ENCODE results near the gene KCNG1.
"Not testable (repeated sequence)": the region's sequence is repeated elsewhere in the genome, so short reads cannot be mapped to it uniquely, and the experiment has no call there.

KCNG1 gene, protein sequence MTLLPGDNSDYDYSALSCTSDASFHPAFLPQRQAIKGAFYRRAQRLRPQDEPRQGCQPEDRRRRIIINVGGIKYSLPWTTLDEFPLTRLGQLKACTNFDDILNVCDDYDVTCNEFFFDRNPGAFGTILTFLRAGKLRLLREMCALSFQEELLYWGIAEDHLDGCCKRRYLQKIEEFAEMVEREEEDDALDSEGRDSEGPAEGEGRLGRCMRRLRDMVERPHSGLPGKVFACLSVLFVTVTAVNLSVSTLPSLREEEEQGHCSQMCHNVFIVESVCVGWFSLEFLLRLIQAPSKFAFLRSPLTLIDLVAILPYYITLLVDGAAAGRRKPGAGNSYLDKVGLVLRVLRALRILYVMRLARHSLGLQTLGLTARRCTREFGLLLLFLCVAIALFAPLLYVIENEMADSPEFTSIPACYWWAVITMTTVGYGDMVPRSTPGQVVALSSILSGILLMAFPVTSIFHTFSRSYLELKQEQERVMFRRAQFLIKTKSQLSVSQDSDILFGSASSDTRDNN

DNA sequence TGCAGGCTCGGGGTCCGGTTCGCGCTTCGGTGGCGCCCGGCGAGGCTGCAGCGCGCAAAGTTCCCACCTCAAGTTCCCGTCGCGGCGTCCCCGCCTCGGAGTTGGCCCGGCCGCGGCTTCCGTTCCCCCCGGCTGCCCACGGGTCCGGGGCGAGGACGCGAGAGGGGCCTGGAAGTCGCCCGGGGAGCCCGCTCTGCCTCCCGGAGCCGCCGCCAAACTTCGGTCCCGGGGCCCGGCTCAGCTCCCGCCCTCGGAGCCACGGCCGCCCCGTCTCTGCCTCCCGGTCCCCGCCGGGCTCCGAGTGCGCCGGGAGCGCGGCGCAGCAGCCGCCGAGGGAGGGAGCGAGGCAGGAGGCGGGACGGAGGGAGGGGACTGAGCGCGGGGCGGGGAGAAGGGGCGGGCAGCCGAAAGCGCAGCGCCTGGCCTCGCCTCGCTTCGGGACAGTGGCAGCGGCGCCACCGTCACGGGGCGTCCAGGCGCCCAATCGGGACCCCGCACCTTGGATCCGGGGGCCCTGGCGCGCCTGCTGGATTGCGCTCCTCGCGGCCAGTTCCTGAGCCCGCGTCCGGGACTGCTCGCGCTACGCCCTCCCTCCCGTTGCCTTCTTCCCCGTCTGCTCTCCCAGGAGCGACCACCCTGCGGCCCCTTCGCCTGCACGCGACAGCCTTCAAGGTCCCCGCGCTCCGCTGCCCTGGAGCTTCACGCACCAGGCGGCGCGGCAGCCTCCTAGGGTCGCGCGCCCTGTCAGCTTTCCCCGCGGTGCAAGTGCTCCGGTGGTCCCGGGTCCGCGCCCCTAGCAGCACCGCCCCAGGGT lies at the start of gene KCNG1:
TSS of gene KCNG1 (minus strand) at position 305 of the 814 bp plus-strand sequence. CDS start 12,769 bp downstream, outside the sequence.
- DNase-seq: peak; percentile 60

DNA sequence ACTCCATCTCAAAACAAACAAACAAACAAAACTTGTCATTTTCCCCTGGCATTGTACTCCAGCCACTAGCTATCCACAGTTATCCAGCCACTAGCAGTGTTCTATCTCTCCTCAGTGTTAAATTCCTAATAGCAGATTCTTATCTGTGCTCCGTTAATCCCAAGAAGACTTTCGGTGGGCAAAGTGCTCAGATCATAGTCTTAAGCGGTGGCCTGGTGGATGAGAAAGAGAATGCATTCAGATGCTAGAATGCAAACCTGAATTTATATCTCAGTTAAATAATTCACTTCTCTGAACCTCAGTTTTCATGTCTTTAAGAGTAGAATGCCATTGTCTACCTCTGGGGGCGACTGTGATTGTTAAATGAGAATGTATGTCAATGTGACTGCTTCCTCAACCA lies 47.7 kb upstream of the KCNG1 start:
- DNase-seq: no peak

DNA sequence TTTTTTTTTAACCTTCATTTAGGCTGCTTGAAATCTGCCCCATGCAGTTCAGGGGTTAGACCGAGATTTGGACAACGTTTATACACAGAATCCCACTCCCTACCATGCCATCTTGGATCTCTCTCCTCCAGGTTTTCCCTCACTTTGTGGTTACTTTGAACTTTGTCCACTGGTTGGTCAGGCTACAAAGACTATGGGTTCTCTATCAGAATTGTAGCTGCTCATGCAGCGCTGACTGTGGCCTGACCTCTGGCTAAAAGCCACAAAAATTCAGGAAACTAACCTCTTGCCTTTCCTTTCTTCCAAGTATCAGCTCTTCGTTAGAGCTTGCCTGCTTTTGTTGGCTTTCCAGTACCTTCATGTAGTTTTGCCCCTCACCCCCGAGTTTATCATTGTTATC lies 44.9 kb upstream of the KCNG1 start:
- no peak for DNase-seq

DNA sequence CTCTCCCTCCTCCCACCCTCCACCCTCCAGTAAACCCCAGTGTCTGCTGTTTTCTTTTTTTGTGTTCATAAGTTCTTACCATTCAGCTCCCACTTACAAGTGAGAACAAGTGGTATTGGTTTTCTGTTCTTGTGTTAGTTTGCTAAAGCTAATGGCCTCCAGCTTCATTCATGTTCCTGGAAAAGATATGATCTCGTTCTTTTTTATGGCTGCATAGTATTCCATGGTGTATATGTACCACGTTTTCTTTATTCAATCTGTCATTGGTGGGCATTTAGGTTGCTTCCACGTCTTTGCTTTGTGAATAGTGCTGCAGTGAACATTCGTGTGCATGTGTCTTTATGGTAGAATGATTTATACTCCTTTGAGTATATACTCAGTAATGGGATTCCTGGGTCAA lies 42.7 kb upstream of the KCNG1 start:
- DNase-seq: no peak

DNA sequence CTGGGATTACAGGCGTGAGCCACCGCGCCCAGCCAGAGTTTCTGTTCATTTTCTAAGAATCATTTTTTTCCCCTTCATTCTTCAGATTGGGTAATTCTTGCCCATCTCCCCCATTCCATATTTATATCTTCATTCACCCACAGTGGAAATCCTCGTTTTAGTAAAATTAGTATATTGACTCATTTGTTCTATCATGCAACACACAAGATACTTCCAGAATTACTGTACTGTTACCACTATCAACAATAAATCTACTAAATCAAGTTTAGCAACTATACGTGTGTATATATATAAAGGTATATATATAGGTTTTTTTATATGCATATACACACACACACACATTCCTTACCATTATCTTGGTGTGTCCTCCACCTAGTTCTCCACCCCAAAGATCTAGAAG lies 41.2 kb upstream of the KCNG1 start:
- DNase-seq: no peak

DNA sequence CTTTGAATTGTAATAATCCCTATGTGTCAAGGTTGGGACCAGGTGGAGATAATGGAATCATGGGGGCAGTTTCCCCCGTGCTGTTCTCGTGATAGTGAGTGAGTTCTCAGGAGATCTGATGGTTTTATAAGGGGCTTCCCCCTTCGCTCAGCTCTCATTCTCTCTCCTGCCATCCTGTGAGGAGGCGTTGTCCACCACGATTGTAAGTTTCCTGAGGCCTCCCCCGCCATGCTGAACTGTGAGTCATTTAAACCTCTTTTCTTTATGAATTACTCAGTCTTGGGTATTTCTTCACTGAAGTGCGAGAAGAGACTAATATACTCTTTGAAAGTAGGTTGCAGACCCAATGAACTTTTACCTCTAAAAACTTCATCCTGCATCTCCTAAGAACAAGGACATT lies 39.2 kb upstream of the KCNG1 start:
- DNase-seq: no peak

DNA sequence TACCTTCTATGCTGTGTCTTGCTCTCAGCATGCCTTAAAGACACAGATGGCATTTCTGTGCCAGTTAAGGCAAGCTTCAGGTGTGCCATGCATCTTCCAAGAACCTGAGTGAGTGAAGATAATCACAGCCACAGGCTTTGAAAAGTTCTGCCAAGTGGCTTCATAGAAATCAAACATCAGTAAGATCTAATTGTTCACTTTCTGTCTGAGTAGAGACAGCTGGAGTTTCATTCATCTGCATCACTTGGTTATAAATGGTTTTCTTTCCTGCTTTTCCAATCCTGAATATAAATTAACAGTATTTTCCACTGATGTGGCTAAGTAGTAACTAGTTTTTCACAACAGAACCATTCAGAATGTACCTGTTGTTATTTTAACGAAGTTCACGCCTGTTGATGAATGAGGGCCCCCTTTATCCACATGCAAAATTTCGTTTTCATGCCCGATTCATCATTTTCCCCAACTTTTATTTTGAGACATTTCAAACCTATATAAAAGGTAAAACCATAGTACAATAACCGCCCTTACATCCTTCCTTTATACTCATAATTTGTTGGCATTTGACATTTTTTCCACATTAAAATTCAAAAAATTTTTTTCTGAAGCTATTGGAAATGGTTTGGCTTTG lies 38.6 kb upstream of the KCNG1 start:
- no peak for DNase-seq

DNA sequence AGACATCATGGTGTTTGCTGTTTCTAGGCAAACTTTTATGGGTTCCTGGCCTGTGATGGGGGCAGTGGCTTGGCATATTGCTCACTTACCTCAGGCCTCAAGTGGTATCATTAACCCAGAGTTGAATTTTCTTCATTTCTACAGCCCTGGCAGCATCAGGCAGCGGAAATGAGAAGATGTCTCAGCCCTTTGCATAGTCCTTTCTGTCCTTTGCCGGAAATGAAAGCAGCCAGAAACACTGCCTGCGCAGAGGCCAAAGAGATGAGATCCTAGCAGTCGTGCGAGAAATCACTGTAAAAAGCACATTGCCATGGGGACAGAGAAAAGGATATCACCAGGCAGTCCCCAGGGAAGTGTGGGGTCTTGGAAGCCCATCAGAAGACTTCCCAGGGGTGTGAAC lies 37.4 kb upstream of the KCNG1 start:
- DNase-seq: no peak

DNA sequence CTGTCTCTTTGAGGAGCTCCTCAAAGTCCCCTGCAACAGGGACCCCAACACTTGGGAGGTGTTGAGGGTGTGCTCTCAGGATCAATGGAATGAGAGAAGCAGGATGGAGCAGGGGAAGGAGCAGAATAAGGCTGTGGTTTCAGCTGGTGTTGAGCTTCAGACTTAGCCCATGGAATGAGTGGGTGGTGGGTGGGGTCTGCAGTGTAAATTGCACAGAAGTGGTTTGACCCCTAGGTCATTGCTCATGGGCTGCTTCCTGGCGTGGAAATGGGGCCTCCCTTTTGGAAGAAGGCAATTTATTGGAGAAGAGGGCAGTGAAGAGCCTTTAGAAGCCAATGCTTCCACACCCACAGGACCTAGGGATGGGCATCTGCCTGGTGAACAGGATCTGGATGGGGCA lies 37.0 kb upstream of the KCNG1 start:
- peak; percentile 30 for DNase-seq

DNA sequence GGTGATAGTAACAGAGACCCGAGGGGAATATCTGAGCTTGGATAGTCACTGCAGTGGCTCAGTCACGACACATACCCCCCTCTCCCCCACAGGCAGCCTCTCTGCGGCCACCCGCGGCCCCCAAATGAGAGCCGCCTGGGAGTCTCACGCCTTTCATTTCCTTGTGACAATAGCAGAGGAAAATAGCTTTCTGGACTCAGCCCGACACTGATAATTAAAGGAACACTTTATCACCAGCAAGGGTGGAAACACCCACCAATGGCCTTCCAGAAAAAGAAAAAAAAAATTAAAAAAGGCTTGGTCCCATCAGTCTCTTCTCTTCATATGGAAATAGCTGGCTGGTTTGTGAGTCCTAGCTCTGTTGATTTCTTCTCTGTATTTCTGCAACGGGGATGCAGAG lies 35.1 kb upstream of the KCNG1 start:
- DNase-seq: no peak

DNA sequence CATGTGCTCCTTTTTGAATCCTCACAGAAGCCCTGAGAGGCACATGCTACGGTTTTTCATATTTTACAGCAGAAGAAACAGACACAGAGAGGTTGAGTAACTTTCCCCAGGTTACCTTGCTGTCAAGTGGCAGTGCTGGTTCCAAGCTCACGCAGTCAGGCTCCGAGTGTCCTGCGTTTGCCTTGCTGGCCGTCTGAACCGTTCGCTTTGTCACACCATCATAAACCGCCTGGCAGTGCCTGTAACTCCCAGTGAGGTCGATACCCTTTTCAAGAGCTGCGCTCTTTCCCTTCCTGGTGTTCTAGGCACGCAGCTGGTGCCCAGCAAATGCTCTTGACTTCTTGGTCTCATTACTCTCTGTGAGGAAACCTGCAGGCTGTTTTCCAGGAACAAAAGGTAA lies 31.3 kb upstream of the KCNG1 start:
- DNase-seq: no peak

DNA sequence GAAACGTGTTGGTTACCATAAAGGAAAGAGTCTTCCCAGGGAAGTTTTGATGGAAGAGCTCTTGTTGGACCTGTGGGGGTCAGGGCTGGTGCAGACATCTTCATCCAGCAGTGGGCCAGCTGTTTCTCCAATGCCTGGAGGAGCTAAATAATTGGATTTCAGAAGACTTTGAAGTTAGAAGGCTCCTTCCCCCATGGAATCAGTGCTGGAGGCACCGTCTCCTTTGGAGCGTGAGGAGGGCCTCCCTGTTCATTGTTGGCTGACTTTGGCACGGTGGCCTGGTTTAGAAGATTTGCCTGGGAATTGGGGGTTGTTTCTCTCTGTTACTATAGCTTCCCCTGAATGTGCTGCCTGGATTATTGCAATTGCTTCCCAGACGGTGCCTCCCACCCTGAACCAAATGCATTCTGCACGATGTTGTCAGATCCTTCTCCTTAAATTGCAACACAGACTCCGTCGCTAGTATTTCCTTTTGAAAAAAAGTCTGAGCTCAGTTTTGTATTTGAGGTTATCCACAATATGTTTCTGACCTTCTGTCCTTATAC lies 27.7 kb upstream of the KCNG1 start:
- DNase-seq: no peak

DNA sequence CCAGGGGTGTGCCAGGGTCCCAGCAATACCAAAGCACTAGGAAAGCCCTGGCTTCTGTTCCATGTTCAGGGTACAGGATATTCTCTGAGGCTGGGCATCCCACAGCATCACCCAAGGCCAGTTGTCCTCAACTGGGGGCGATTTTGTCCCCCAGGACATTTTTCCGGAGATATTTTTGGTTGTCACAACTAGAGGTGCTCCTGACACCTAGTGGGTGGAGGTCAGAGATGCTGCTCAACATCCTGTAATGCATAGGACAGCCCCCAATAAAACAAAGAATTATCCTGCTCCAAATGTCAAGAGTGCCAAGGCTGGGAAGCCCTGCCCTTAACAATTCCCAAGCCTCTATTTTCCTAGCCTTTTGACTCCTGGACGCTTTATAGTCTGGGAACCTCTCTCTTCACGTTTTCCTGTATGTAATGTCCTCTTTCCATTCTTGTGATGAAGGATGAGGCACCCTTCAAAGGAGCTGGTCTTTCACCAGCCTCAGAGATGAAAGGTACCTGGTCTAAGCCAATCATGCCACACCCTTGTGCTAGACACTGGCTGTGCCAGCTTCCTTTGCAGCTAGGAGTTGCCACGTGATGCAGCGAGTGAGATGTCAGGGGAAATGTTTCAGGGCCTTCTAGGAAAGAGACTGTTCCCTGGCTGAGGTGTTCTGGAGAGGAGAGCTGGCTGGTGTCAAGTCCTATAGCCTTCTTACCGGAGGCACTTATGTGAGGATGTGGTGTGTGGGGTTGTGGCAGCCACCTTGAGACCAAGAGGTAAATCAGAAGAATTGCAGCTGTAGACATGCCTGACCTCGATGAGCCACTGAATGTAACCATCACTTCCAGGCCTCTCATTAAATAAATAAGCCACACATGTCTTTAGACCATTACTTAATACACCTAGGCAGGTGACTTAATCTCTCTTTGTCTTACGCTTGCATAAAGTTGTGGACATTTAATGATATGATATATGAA lies 23.4 kb upstream of the KCNG1 start:
- DNase-seq: no peak

DNA sequence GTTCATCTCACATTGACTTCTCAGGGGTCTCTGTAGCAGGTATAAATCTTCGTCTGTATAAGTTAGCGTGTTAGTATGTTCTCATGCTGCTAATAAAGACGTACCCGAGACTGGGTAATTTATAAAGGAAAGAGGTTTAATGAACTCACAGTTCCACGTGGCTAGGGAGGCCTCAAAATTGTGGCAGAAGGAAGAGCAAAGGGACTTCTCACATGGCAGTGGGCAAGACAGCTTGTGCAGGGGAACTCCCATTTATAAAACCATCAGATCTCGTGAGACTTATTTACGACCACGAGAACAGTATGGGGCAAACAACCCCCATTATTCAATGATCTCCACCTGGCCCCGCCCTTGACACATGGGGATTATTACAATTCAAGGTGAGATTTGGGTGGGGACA lies 22.6 kb upstream of the KCNG1 start:
- not testable (repeated sequence) for DNase-seq

DNA sequence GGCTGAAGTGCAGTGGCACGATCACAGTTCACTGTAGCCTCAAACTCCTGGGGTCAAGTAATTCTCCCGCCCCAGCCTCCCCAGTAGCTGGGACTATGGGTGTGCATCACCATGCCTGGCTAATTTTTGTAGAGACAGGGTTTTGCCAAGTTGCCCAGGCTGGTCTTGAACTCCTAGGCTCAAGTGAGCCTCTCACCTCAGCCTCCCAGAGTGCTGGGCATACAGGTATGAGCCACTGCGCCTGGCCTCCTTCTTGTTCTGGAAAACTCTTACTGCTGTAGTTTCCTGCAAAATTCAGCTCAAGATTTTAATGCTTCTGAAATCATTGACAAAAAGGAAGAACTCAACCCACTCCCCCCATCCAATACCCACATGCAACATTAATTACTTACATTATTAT lies 21.9 kb upstream of the KCNG1 start:
- DNase-seq: no peak

DNA sequence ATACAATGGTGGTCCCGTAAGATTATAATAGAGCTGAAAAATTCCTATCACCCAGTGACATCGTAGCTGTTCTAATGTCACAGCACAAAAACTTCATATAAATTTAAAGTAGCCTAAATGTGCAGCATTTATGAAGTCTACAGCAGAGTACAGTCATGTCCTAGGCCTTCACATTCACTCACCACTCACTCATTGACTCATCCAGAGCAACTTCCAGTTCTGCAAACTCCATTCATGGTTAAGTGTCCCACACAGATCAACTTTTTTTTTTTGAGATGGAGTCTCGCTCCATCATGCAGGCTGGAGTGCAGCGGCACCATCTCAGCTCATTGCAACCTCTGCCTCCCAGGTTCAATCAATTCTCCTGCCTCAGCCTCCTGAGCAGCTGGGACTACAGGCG lies 20.9 kb upstream of the KCNG1 start:
- peak; percentile 67 for DNase-seq

DNA sequence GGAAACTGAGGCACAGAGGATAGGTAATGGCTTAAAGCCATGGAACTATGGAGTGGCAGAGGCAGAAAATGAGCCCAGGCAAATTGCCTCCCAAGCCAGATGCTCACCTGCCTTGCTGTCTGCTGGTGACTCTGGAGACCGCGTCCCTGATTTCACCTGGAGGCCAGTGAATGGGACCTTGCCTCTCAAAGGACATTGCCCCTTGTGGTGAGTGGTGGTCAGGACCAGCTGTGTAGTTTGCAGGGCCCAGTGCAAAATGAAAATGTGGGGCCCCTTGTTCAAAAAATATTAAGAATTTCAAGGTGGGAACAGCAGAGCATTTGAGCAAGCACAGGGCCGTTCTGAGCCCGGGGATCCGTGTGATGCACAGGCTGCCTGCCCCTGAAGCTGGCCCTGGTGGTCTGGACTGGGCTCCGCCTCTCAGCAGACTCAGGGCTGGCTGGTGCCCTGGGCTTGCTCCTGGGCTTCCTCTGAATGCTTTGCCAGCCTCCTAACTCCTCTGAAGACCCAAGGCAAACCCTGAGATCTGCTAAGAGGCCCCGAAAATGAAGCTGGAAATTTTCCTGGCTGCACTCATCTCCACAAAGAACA lies 19.8 kb upstream of the KCNG1 start:
- no peak for DNase-seq

DNA sequence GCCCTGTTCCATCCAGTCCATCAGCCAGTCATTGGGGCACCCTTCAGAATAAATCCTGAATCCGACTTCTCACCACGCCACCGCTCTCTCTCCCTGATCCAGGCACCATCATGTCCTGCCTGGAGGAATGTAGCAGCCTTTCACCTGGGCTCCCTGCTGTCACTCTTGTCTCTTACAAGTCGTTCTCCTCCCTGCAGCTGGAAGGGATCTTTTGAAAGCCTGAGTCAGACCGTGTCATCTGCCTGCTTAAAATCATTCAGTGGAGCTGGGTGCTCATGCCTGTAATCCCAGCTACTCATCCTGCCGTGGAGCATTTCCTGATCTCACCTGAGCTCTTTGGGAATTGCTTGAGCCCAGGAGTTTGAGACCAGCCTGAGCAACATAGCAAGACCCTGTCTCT lies 19.2 kb upstream of the KCNG1 start:
- no peak for DNase-seq

DNA sequence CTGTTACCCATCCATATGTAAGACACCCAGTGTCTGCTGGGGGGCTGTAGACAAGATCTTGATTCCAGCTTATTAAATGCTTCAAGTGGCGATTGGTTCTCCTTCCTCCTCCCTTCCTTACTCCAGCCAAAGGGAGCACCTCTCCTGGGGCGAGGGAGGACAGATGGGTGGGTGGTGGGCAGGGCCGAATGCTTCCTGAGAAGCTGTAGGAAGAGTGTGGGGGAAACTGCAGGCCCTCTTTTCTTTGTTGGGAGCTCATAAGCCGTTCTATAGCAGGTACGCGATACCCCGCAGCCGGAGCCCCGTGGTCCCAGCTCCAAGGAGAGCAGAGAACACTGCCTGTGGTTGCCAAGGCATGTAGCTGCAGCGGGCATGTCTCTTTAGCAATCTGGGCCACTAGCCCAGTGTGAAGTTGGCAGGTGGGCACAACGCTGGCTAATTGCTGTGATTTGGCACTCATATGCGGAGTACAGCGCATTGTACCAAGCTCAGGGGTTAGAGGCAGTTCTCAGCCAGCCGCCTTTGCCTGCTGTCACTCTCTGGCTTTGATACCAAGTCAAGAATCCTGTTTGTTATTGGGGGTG lies 14.7 kb upstream of the KCNG1 start:
- no peak for DNase-seq

DNA sequence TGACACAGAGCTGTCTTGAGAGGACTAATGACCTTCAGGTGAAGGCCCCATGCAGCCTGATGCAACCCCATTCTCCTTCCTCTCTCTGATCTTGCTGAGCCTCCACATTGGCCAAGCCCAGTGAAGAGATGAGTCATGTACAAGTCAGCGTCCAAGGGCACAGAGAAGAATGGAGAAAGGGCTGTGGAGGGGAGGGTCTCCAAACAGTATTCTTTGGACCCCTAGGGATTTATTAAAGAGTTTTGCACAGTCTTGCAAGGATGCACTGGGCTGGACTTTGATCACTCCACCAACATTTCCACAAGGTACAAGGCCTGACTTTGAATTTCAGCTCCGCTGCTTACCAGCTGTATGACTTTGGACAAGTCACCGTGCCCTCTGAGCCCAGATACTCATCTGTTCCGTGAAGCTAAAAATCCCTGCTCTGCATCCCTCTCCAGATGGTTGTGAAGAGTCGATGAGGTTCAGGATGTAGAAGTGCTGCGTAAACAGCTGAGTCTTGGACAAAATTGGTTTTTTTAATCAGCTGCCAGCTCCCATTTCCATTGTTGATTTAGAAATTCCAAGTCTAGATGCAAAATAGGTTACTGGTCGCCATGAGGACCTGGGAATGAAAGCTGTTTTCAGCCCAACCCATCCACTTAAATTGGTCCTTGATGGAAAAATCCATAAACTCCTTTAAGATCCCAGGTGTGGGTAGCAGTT lies 14.1 kb upstream of the KCNG1 start:
- DNase-seq: peak; percentile 51

DNA sequence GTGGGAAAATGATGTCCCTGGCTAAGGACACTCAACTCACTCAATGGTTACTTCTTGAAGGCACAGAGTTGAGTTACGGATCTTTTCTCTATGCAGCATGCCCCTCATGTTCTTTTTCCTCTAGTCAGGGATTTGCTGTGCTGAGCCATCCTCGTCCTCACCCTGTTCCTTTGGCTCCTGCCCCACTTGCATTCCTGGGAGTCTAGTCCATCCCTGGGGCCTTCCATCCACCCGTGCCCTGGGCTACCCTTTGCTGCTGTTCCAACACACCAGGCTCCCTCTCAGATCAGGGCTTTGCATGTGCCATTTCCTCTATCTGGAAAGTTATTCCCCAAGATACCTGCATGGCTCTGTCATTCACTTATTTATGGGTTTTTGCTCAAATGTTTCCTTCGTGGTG lies 13.3 kb upstream of the KCNG1 start:
- peak; percentile 20 for DNase-seq
